ENCODE results near the gene PRLHR.

Gene PRLHR

GRCh38 chr10:118566911-118567310 is 28.5 kb downstream of the PRLHR start:
- DNase-seq (ENCODE audit: low read depth), result no peak
- H3K4me3 ChIP-seq (ENCODE audit: low read depth, low read length), result no peak overlapping the region

GRCh38 chr10:118565301-118566075 is 30.0 kb downstream of the PRLHR start:
- no peak overlapping the region for H3K4me3 ChIP-seq (ENCODE audit: low read depth, low read length)
- DNase-seq (ENCODE audit: low read depth), result no peak

GRCh38 chr10:118564652-118565051 is 30.8 kb downstream of the PRLHR start:
- H3K4me3 ChIP-seq (ENCODE audit: low read depth, low read length), result no peak overlapping the region
- DNase-seq (ENCODE audit: low read depth), result no peak

- no peak overlapping the region for H3K4me3 ChIP-seq (ENCODE audit: low read depth, low read length)
- no peak for DNase-seq (ENCODE audit: low read depth)
Measured at GRCh38 chr10:118564114-118564513, 31.3 kb downstream of the PRLHR start.

- no peak overlapping the region for H3K4me3 ChIP-seq (ENCODE audit: low read depth, low read length)
- no peak for DNase-seq (ENCODE audit: low read depth)
Measured at GRCh38 chr10:118563373-118563890, 32.0 kb downstream of the PRLHR start.

- no peak overlapping the region for H3K4me3 ChIP-seq (ENCODE audit: low read depth, low read length)
- DNase-seq (ENCODE audit: low read depth), result no peak
Measured at GRCh38 chr10:118562851-118563250, 32.6 kb downstream of the PRLHR start.

- DNase-seq (ENCODE audit: low read depth), result no peak
Measured at GRCh38 chr10:118557946-118558345, 37.5 kb downstream of the PRLHR start.

GRCh38 chr10:118551535-118552100 is 43.8 kb downstream of the PRLHR start:
- no peak for DNase-seq (ENCODE audit: low read depth)
- no peak overlapping the region for H3K4me3 ChIP-seq (ENCODE audit: low read depth, low read length)

More at GRCh38 chr10:118557946-118558345, 37.5 kb downstream of the PRLHR start:
- H3K4me3 ChIP-seq (ENCODE audit: low read depth, low read length), result no peak overlapping the region

GRCh38 chr10:118547282-118547681 is 48.2 kb downstream of the PRLHR start:
- no peak for DNase-seq (ENCODE audit: low read depth)
- H3K4me3 ChIP-seq (ENCODE audit: low read depth, low read length), result no peak overlapping the region

GRCh38 chr10:118546479-118546878 is 49.0 kb downstream of the PRLHR start:
- no peak for DNase-seq (ENCODE audit: low read depth)
- H3K4me3 ChIP-seq (ENCODE audit: low read depth, low read length), result no peak overlapping the region

- DNase-seq (ENCODE audit: low read depth), result no peak
- H3K4me3 ChIP-seq (ENCODE audit: low read depth, low read length), result no peak overlapping the region
Measured at GRCh38 chr10:118545381-118545780, 50.1 kb downstream of the PRLHR start.

- no peak overlapping the region for H3K4me3 ChIP-seq (ENCODE audit: low read depth, low read length)
- no peak for DNase-seq (ENCODE audit: low read depth)
Measured at GRCh38 chr10:118544401-118544948, 51.0 kb downstream of the PRLHR start.

- no peak for DNase-seq (ENCODE audit: low read depth)
- no peak overlapping the region for H3K4me3 ChIP-seq (ENCODE audit: low read depth, low read length)
Measured at GRCh38 chr10:118543714-118544400, 51.6 kb downstream of the PRLHR start.

- no peak for DNase-seq (ENCODE audit: low read depth)
- H3K4me3 ChIP-seq (ENCODE audit: low read depth, low read length), result no peak overlapping the region
Measured at GRCh38 chr10:118542745-118543144, 52.7 kb downstream of the PRLHR start.

- no peak overlapping the region for H3K4me3 ChIP-seq (ENCODE audit: low read depth, low read length)
- no peak for DNase-seq (ENCODE audit: low read depth)
Measured at GRCh38 chr10:118542205-118542604, 53.2 kb downstream of the PRLHR start.

- no peak for DNase-seq (ENCODE audit: low read depth)
- H3K4me3 ChIP-seq (ENCODE audit: low read depth, low read length), result no peak overlapping the region
Measured at GRCh38 chr10:118541718-118542117, 53.7 kb downstream of the PRLHR start.

Data from skeletal muscle cell (primary cell).